Measurements from ENCODE around the gene WFS1.

Gene WFS1

DNA sequence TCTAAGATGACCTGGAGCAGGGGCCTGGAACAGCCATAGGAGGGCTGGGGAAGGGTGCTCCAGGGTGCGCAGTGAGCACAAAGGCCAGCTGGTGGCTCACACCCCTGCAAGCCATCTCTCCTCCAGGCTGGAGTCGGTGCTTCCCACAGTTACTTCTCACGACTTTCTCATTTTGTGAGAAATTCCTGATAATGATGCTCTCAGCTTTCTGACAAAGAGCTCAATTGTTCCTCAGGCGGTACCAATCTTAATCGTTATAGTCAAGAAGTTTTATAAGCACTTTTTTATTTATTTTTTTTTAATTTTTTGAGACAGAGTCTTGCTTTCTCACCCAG, 11.7 kb upstream of the WFS1 start:
- TF ChIP-seq CEBPB (IDR thresholded peaks at IDR 0.05) (no peak), EGR1 (IDR thresholded peaks at IDR 0.05) (no peak), YY1 (IDR thresholded peaks at IDR 0.05; ENCODE audit: low read depth) (no peak), CREB1 (IDR thresholded peaks at IDR 0.05; ENCODE audit: low read depth) (no peak), NFIC (IDR thresholded peaks at IDR 0.05) (no peak), RAD21 (IDR thresholded peaks at IDR 0.05; ENCODE audit: low read depth) (no peak), ZBTB7A (IDR thresholded peaks at IDR 0.05; ENCODE audit: low read depth) (no peak), EP300 (IDR thresholded peaks at IDR 0.05; ENCODE audit: borderline replicate concordance) (no peak), FOXM1 (IDR thresholded peaks at IDR 0.05; ENCODE audit: borderline replicate concordance, low read depth) (no peak), TEAD4 (IDR thresholded peaks at IDR 0.05) (no peak), TAF1 (IDR thresholded peaks at IDR 0.05; ENCODE audit: low read depth) (no peak)
- TF ChIP-seq, protein P1, sequence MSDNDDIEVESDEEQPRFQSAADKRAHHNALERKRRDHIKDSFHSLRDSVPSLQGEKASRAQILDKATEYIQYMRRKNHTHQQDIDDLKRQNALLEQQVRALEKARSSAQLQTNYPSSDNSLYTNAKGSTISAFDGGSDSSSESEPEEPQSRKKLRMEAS (IDR thresholded peaks at IDR 0.05), result no peak

DNA sequence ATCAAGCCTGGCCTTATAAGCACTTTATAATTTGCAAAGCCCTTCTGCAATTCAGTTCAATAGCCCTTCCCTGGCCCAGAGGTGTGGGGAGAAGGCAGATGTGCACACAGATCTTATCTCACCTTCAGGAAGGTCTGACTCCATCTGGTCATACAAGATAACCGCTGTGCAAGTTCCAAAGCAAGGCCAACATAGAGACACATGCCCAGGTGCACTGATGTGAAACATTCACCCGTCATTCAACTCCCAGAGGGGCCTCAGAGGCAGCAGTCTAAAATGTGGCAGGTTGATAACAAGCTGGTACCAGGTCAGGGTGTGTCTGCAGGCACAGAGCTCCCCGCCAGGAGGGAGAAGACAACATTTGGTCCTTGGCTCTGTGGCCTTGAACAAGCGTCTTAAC, 10.9 kb upstream of the WFS1 start:
- TF ChIP-seq ZBTB7A (IDR thresholded peaks at IDR 0.05; ENCODE audit: low read depth), result no peak
- TF ChIP-seq TEAD4 (IDR thresholded peaks at IDR 0.05), result no peak
- no peak for TF ChIP-seq CEBPB (IDR thresholded peaks at IDR 0.05)
- TF ChIP-seq TAF1 (IDR thresholded peaks at IDR 0.05; ENCODE audit: low read depth), result no peak

DNA sequence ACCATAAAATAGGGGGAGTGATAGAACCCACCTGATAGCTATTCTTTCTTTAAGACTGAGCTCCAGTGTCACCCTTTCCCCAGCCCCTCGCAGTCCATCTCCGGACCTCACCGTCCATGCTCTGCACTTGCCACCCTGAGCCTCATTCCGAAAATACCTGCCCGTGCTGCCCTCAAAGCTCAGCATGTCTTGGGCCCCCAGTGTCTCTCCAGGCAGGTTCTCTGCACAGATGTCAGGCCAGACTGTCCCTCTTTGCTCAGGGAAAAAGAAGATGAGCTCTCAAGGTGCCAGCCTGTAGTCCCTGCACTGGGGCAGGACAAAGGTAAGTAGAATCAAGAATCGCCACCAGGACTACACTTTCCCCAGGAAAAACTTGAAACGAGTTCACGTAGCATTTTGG, 9.8 kb upstream of the WFS1 start:
- TF ChIP-seq EP300 (IDR thresholded peaks at IDR 0.05; ENCODE audit: borderline replicate concordance) (no peak), FOXM1 (IDR thresholded peaks at IDR 0.05; ENCODE audit: borderline replicate concordance, low read depth) (no peak), YY1 (IDR thresholded peaks at IDR 0.05; ENCODE audit: low read depth) (no peak), CEBPB (IDR thresholded peaks at IDR 0.05) (no peak), TAF1 (IDR thresholded peaks at IDR 0.05; ENCODE audit: low read depth) (no peak), CREB1 (IDR thresholded peaks at IDR 0.05; ENCODE audit: low read depth) (no peak), ZBTB7A (IDR thresholded peaks at IDR 0.05; ENCODE audit: low read depth) (no peak), RAD21 (IDR thresholded peaks at IDR 0.05; ENCODE audit: low read depth) (no peak)
- TF ChIP-seq, protein P2, sequence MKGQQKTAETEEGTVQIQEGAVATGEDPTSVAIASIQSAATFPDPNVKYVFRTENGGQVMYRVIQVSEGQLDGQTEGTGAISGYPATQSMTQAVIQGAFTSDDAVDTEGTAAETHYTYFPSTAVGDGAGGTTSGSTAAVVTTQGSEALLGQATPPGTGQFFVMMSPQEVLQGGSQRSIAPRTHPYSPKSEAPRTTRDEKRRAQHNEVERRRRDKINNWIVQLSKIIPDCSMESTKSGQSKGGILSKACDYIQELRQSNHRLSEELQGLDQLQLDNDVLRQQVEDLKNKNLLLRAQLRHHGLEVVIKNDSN (IDR thresholded peaks at IDR 0.05), result no peak

DNA sequence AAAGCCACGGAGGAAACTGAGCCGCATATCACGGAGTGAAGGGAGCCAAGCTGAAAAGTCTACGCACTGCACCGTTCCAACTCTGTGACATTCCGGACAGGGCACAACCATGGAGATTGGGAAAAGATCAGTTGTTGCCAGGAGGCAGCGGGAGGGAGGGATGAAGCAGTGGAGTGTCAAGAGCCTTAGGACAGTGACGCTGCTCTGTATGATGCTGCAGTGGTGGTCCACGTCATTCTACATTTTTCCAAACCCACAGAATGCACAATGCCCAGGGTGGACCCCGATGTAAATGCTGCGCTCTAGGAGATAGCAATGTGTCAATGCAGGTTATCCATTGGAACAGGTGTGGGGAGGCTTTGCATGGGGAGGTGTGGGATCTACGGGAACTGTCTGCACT, 7.5 kb upstream of the WFS1 start:
- TF ChIP-seq FOXM1 (IDR thresholded peaks at IDR 0.05; ENCODE audit: borderline replicate concordance, low read depth), result no peak
- TF ChIP-seq EGR1 (IDR thresholded peaks at IDR 0.05), result no peak
- no peak for TF ChIP-seq NFIC (IDR thresholded peaks at IDR 0.05)
- no peak for TF ChIP-seq TAF1 (IDR thresholded peaks at IDR 0.05; ENCODE audit: low read depth)
- TF ChIP-seq EP300 (IDR thresholded peaks at IDR 0.05; ENCODE audit: borderline replicate concordance), result no peak
- no peak for TF ChIP-seq ZBTB7A (IDR thresholded peaks at IDR 0.05; ENCODE audit: low read depth)
- TF ChIP-seq TCF12 (IDR thresholded peaks at IDR 0.05; ENCODE audit: low read depth), result no peak
- no peak for TF ChIP-seq CEBPB (IDR thresholded peaks at IDR 0.05)
- no peak for TF ChIP-seq TEAD4 (IDR thresholded peaks at IDR 0.05)

DNA sequence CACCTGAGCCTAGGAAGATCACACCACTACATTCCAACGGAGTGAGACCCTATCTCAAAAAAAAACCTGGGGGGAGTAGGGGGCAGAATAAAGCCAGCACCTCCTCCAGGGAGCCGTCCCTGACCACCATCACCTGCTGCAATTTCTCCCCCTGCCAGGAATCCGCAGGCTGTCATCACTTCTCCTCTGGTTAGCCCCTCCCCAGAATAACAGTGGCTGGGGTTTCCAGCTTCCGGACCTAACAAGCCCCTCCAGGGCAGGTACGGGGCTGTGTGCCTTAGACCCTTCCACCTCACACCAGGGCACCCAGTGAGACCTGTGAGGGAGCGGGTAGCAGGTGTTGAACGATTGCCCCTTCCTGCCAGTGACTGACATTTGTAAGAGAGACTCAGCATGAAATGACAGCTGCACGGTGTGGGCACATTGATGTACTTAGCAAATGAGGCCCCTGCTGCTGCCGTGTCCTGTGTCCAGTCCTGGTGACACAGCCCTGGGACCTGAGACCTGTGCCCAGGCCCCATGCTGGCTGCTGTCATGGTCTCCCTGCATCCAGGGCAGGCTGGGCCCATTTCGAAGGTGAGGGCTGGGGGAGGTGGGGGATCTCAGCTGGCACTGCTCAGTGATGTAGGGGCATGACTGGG, 6.7 kb upstream of the WFS1 start:
- TF ChIP-seq, protein P1 (IDR thresholded peaks at IDR 0.05), result no peak
- TF ChIP-seq YY1 (IDR thresholded peaks at IDR 0.05; ENCODE audit: low read depth), result no peak

DNA sequence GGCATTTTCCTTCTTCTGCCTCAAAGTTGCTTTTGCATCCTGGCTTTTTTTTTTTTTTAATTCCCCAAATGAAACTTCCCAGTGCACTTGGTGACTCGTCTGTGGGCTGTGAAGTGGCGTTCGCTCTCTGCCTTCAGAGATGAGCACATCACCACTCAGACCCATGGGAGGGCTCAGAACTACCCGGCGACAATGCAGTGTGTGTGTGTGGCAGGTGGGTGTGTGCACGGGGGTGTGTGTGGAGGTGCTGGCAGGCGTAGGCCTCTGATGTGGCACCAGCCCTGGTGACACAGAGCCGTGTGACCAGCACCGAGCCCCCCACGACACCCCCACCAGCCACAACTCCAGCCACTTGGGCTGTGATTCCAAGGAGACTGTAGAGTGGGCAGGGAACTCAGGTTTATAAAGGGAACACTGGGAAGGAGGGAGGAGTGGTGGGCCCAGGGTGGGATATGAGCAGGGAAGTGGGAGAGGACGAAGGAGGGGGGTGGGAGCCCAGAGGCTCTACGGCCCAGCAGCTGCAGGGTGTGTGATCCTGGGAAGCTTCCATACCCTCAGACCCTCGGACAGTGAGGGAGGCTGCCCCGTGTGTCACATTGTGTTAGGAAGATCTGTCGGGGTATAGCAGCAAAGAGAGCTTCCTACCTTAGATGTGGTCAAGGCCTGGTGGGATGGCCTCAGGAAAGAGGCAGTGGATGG, 6.0 kb upstream of the WFS1 start:
- TF ChIP-seq TAF1 (IDR thresholded peaks at IDR 0.05; ENCODE audit: low read depth) (no peak), ZBTB7A (IDR thresholded peaks at IDR 0.05; ENCODE audit: low read depth) (no peak), FOXM1 (IDR thresholded peaks at IDR 0.05; ENCODE audit: borderline replicate concordance, low read depth) (no peak), CREB1 (IDR thresholded peaks at IDR 0.05; ENCODE audit: low read depth) (no peak), NFIC (IDR thresholded peaks at IDR 0.05) (no peak), EGR1 (IDR thresholded peaks at IDR 0.05) (no peak), YY1 (IDR thresholded peaks at IDR 0.05; ENCODE audit: low read depth) (no peak)
- TF ChIP-seq, protein P1 (IDR thresholded peaks at IDR 0.05), result no peak
- TF ChIP-seq, protein P2 (IDR thresholded peaks at IDR 0.05), result no peak
- TF ChIP-seq, protein P3, sequence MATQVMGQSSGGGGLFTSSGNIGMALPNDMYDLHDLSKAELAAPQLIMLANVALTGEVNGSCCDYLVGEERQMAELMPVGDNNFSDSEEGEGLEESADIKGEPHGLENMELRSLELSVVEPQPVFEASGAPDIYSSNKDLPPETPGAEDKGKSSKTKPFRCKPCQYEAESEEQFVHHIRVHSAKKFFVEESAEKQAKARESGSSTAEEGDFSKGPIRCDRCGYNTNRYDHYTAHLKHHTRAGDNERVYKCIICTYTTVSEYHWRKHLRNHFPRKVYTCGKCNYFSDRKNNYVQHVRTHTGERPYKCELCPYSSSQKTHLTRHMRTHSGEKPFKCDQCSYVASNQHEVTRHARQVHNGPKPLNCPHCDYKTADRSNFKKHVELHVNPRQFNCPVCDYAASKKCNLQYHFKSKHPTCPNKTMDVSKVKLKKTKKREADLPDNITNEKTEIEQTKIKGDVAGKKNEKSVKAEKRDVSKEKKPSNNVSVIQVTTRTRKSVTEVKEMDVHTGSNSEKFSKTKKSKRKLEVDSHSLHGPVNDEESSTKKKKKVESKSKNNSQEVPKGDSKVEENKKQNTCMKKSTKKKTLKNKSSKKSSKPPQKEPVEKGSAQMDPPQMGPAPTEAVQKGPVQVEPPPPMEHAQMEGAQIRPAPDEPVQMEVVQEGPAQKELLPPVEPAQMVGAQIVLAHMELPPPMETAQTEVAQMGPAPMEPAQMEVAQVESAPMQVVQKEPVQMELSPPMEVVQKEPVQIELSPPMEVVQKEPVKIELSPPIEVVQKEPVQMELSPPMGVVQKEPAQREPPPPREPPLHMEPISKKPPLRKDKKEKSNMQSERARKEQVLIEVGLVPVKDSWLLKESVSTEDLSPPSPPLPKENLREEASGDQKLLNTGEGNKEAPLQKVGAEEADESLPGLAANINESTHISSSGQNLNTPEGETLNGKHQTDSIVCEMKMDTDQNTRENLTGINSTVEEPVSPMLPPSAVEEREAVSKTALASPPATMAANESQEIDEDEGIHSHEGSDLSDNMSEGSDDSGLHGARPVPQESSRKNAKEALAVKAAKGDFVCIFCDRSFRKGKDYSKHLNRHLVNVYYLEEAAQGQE (IDR thresholded peaks at IDR 0.05; ENCODE audit: low read depth), result no peak

DNA sequence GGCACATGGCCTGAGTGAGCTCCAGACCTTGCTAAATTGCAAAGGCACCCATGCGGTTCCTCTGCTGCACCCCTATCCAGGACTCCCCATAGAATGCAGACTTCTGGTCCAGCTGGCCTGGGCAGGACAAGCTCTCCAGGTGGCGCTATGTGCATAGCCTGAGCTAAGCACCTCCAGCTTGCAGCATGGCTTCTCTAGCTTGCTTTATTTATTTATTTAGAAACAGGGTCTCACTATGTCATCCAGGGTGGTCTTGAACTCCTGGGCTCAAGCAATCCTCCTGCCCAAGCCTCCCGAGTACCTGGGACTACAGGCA, 5.5 kb upstream of the WFS1 start:
- TF ChIP-seq RAD21 (IDR thresholded peaks at IDR 0.05; ENCODE audit: low read depth) (peak; percentile 79), EGR1 (IDR thresholded peaks at IDR 0.05) (no peak)

DNA sequence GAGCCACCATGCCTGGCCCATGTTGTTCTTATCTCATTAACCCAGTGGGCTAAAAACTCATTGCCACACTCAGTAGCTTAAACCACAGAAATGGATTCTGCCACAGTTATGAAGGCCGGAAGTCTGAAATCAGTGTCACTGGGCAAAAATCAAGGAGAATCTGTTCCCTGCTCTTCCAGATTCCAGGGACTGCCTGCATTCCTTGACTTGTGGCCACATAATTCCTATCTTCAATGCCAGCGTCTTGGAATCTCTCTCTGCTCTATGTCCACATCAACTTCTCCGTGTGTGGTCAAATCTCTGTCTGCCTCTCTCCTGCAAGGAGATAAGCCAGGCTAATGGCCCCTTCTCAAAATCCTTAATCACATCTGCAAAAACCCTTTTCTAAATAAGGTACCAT, 4.1 kb upstream of the WFS1 start:
- TF ChIP-seq, protein P2 (IDR thresholded peaks at IDR 0.05), result no peak
